GM06990 (cell line): Measurements from ENCODE around the gene TOGARAM1.

Source experiments
- DNase-seq: peaks from one replicate; pipeline ENCODE4 v3.0.0-alpha.2; 2011; ENCODE audit not compliant: insufficient read length; ENCODE audit errors: extremely low read depth
- H3K27me3 ChIP-seq: replicated peaks from 2 replicates; pipeline ENCODE4 v1.6.0; 2011; ENCODE audit warnings: low read length; ENCODE audit not compliant: control insufficient read depth, insufficient read depth
- H3K36me3 ChIP-seq: 2 replicates; pipeline ENCODE4 v1.5.1; 2011; ENCODE audit warnings: low read length; ENCODE audit not compliant: control insufficient read depth, insufficient read depth
- H3K4me3 ChIP-seq: replicated peaks from 2 replicates; pipeline ENCODE4 v1.5.1; 2011; ENCODE audit warnings: low read depth, mild to moderate bottlenecking, control low read depth, low read length
- TF ChIP-seq, protein P1 (sequence below): IDR thresholded peaks from 2 replicates; pipeline ENCODE4 v1.5.1; 2011; ENCODE audit warnings: low read length, control low read depth, mild to moderate bottlenecking, inconsistent platforms; ENCODE audit not compliant: insufficient read depth, poor library complexity, severe bottlenecking

Gene TOGARAM1

DNA sequence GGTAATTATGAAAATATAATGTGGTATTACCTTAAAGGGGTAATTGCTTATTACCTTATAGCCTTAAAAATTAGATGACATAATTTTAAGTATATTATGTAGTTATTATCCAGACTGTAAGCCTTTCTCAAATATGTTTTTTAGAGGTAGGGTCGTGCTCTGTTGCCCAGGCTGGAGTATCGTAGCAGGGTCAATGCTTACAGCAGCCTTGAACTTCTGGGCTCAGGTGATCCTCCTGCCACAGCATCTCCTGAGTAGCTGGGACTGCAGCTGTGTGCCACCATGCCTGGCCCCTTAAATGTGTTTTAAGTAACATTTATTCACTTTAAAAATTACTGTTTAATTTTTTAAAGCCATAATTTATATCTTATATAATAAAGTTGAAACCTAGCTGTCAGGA, 132.3 kb downstream of the TOGARAM1 start:
- H3K27me3 ChIP-seq, result no peaks in the 10 kb centered on the region
- peaks cover 3% of the 10 kb centered on the region for H3K36me3 ChIP-seq
- H3K4me3 ChIP-seq, result no peak overlapping the region
- DNase-seq, result no peak
- TF ChIP-seq, protein P1, sequence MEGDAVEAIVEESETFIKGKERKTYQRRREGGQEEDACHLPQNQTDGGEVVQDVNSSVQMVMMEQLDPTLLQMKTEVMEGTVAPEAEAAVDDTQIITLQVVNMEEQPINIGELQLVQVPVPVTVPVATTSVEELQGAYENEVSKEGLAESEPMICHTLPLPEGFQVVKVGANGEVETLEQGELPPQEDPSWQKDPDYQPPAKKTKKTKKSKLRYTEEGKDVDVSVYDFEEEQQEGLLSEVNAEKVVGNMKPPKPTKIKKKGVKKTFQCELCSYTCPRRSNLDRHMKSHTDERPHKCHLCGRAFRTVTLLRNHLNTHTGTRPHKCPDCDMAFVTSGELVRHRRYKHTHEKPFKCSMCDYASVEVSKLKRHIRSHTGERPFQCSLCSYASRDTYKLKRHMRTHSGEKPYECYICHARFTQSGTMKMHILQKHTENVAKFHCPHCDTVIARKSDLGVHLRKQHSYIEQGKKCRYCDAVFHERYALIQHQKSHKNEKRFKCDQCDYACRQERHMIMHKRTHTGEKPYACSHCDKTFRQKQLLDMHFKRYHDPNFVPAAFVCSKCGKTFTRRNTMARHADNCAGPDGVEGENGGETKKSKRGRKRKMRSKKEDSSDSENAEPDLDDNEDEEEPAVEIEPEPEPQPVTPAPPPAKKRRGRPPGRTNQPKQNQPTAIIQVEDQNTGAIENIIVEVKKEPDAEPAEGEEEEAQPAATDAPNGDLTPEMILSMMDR, result no peak

DNA sequence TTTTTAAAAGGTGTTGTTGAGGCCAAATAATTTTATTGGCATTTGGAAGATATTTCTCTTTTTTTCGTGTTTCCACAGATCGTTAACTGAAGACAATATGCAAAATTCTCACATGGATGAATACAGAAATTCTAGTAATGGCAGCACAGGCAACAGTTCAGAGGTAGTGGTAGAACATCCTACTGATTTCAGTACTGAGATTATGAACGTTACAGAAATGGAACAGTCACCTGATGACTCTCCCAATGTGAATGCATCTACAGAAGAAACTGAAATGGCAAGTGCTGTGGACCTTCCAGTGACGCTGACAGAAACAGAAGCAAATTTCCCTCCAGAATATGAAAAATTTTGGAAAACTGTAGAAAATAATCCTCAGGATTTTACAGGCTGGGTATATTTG, 133.2 kb downstream of the TOGARAM1 start:
- no peak for DNase-seq
- Histone ChIP-seq H3K27me3 (no peaks in the 10 kb centered on the region), H3K36me3 (peaks cover 3% of the 10 kb centered on the region), H3K4me3 (no peak overlapping the region)
- TF ChIP-seq, protein P1, result no peak

DNA sequence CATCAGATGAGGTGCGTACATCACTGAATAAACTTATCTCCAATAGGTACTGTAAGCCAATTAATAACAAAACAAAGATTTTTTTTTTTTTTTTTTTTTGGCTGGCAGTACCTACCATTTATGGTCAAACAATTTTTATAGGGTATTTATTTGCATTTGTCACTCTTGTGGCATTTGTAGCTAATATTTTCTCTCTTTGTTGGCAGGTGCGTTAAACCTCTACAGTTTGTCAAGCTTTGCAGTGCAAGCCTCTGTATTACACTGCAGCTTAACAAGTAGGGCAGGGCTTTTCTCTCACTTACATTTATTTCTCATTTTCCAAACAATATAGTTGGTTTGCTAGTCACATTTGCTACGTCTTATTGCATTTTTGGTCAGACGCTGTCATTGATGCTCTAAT, 134.2 kb downstream of the TOGARAM1 start:
- Histone ChIP-seq H3K27me3 (no peaks in the 10 kb centered on the region), H3K36me3 (peaks cover 3% of the 10 kb centered on the region), H3K4me3 (no peak overlapping the region)
- TF ChIP-seq, protein P1, result no peak
- no peak for DNase-seq

DNA sequence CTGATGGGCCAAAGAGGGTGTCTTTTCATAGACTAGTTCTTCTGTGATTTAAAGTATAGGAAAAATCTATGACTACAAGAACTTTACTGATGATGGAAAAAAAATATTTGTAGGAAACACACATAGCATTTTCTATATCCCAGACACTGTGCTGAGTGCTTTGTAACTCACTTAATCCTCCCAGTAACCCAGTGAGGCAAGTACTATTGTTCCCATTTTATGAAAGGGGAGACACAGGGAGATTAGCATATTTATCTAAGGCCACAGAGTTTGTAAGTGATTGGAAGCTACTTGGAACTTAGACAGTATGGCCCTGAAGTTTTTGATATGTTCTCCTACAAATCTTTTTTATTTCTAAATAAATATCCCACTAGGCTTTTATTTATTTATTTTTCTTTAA, 141.8 kb downstream of the TOGARAM1 start:
- DNase-seq, result no peak
- no peaks in the 10 kb centered on the region for H3K27me3 ChIP-seq
- H3K36me3 ChIP-seq, result peaks cover 5% of the 10 kb centered on the region
- no peak overlapping the region for H3K4me3 ChIP-seq
- TF ChIP-seq, protein P1, result no peak

DNA sequence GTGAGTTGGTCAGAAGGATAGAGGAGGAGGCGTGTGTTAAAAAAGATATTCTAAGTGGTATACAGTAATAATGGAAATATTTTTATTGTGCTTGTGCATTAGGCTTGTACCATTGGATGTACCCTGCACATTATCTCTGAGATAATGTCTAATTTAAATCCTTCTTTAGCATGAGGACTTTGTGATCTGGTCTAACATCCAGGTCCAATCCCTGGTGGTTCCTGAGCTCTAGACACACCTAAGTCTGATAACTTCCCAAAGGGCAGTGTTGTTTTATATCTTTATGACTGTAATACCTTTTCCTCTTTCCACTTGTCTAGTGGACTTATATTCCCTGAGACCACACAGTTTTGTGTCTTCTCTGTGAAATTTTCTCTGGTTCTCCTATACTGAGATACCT, 142.6 kb downstream of the TOGARAM1 start:
- TF ChIP-seq, protein P1, result no peak

DNA sequence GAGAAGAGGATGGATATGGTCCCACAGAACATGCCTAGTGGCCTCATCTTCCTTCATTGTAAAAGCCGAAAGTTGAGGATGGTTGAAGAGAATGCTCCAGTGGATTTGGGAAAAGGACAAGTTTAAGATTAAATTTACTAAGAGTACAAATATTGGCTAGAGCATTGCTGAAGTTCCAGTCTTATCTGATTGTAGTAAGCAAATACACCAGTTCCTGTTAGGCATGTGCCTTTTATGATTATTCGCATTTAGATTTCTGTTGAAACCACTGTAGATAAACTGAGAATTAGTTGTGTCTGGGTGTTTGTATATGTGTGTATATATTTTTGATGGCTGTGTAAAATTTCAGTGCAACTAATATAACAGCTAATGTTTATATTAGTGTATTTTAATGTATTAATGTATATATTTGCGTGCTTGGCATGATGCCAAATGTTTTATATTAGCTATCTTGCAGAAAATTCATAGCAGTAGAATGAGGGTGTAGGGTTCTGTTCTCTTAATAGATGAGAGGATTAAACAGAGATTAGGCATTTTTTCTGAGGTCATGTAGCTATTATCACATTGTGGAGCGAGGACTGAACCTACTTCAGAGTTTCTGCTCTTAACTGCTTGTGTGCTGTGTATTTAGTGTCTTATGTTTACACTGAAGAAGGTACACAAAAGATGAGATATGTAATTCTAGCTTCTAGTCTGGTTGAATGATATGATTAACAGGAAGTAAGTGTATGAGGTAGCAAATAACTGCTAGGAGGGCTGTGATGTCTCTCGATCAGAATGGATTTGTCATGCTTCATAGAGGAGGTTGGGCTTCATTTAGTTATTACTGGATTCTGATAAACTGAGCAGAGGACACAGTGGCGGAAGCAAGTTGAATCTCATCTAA, 151.1 kb downstream of the TOGARAM1 start:
- no peak for DNase-seq
- Histone ChIP-seq H3K27me3 (no peaks in the 10 kb centered on the region), H3K36me3 (peaks cover 7% of the 10 kb centered on the region), H3K4me3 (no peak overlapping the region)
- TF ChIP-seq, protein P1, result no peak

More for the DNA sequence above, 142.6 kb downstream of the TOGARAM1 start:
- no peak for DNase-seq
- no peaks in the 10 kb centered on the region for H3K27me3 ChIP-seq
- peaks cover 5% of the 10 kb centered on the region for H3K36me3 ChIP-seq
- no peak overlapping the region for H3K4me3 ChIP-seq
